H1 (cell line): ENCODE results near the gene SRSF8.

Experiments
- CREB1 ChIP-seq: IDR thresholded peaks from 2 replicates; pipeline ENCODE4 v1.6.1; 2012; ENCODE audit warnings: inconsistent platforms
- EZH2 ChIP-seq: fragments of 200-600 bp; sonication (generic); IDR thresholded peaks from 2 replicates; pipeline ENCODE4 v1.7.1; 2012; ENCODE audit warnings: low read depth, mild to moderate bottlenecking, moderate library complexity, low read length, inconsistent platforms; ENCODE audit not compliant: severe bottlenecking
- POLR2A ChIP-seq, 2 experiments: IDR thresholded peaks; 1 replicate in 1 of 2; 2 replicates in 1 of 2; pipeline ENCODE4 v1.6.1; 2011; ENCODE audit warnings: low read depth in 2 of 2, low read length in 2 of 2, mild to moderate bottlenecking in 2 of 2; ENCODE audit errors: control extremely low read depth in 1 of 2
- SIN3A ChIP-seq, 2 experiments: IDR thresholded peaks in 1 of 2; conservative IDR thresholded peaks in 1 of 2; 2 replicates each; pipeline ENCODE4 v1.6.1; 2011 to 2012; ENCODE audit warnings: low read length in 2 of 2, improper control_type of control experiment in 1 of 2, low read depth in 1 of 2, mild to moderate bottlenecking in 1 of 2
- TEAD4 ChIP-seq: IDR thresholded peaks from 2 replicates; pipeline ENCODE4 v1.6.1; 2012; ENCODE audit warnings: low read depth, low read length, inconsistent platforms, mixed read lengths
- TF ChIP-seq, protein P1 (sequence below): IDR thresholded peaks from 2 replicates; pipeline ENCODE4 v1.6.1; 2011; ENCODE audit warnings: low read depth, mild to moderate bottlenecking, low read length; ENCODE audit not compliant: insufficient read depth
- TF ChIP-seq, protein P2 (sequence below), 3 experiments: IDR thresholded peaks; 1 replicate in 2 of 3; 2 replicates in 1 of 3; pipeline versions ENCODE4 v1.5.1 to v1.6.1; 2011; ENCODE audit warnings: low read length in 3 of 3, mild to moderate bottlenecking in 3 of 3, inconsistent platforms in 2 of 3, low read depth in 1 of 3, moderate library complexity in 1 of 3; ENCODE audit not compliant: insufficient read depth in 1 of 3; ENCODE audit errors: control extremely low read depth in 1 of 3
- TF ChIP-seq, protein P3 (sequence below): IDR thresholded peaks from 2 replicates; pipeline ENCODE4 v1.6.1; 2012; ENCODE audit warnings: inconsistent platforms

DNA sequence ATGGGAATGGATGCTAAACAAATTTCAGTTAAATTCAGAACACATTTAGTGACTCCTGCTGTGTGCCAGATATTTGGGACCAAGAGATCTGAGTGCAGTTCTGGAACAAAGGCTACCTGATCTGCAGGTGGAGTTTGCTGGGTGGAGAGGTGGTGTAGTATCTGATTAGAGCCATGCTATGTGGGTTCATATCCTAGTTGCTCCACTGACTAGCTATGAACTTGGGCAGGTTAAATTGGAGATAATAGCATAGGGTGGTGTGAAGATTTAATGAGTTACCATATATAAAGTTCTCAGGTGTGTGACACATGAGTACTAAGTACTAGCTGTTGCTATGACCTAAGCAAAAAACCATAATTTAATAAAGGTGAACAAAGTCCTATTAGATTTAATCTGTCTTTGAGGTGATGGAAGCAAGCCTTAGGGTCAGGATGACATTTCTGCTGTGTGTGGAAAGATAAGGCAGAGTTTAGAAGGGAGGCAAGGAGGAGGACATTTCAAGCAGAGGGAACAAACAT lies 25.0 kb downstream of the SRSF8 start:
- TF ChIP-seq, protein P1, sequence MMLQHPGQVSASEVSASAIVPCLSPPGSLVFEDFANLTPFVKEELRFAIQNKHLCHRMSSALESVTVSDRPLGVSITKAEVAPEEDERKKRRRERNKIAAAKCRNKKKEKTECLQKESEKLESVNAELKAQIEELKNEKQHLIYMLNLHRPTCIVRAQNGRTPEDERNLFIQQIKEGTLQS: no peak
- TF ChIP-seq, protein P2, sequence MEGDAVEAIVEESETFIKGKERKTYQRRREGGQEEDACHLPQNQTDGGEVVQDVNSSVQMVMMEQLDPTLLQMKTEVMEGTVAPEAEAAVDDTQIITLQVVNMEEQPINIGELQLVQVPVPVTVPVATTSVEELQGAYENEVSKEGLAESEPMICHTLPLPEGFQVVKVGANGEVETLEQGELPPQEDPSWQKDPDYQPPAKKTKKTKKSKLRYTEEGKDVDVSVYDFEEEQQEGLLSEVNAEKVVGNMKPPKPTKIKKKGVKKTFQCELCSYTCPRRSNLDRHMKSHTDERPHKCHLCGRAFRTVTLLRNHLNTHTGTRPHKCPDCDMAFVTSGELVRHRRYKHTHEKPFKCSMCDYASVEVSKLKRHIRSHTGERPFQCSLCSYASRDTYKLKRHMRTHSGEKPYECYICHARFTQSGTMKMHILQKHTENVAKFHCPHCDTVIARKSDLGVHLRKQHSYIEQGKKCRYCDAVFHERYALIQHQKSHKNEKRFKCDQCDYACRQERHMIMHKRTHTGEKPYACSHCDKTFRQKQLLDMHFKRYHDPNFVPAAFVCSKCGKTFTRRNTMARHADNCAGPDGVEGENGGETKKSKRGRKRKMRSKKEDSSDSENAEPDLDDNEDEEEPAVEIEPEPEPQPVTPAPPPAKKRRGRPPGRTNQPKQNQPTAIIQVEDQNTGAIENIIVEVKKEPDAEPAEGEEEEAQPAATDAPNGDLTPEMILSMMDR (IDR thresholded peaks at IDR 0.05; ENCODE audit: control extremely low read depth in 1 of 3, insufficient read depth in 1 of 3, low read depth in 1 of 3, low read length in 3 of 3): no peak
- TF ChIP-seq, protein P3, sequence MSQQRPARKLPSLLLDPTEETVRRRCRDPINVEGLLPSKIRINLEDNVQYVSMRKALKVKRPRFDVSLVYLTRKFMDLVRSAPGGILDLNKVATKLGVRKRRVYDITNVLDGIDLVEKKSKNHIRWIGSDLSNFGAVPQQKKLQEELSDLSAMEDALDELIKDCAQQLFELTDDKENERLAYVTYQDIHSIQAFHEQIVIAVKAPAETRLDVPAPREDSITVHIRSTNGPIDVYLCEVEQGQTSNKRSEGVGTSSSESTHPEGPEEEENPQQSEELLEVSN: no peak
- TF ChIP-seq CREB1 (no peak), POLR2A (IDR thresholded peaks at IDR 0.05; ENCODE audit: control extremely low read depth in 1 of 2, low read depth in 2 of 2, low read length in 2 of 2) (no peak), SIN3A (conservative IDR thresholded peaks at IDR 0.05 in 1 of 2, IDR thresholded peaks at IDR 0.05 in 1 of 2; ENCODE audit: low read depth in 1 of 2, low read length in 2 of 2) (no peak), EZH2 (no peak), TEAD4 (no peak)
